GM21367 (cell line): ENCODE results near the gene RCBTB2.
"Not testable (repeated sequence)": the region's sequence is repeated elsewhere in the genome, so short reads cannot be mapped to it uniquely, and the experiment has no call there.

Source experiments
- ATAC-seq: cut with Tn5 transposase; IDR thresholded peaks from one replicate; pipeline ENCODE4 v1.9.1; 2021; ENCODE audit not compliant: unreplicated experiment

Gene RCBTB2

DNA sequence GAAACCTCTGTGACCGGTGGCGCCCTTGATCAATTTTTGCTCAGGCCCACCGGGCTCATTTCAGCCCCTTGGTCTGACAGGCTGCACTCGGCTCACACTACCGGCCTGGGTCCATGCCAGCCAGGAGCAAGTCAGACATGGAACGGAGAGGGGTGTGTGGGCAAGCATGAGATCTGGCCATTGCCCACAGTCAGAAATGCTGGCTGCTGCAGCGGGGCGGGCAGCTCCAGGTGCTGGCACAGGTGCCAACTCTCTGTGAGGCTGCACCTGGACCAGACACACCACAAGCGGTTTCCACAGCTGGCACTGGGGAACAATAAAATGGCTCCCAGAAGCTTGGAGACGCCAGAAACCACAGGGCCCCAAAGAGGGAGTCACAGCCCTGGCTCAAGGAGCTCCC lies 76.3 kb downstream of the RCBTB2 start:
- ATAC-seq = no peak

- ATAC-seq = not testable (repeated sequence)
Observed at GRCh38 chr13:48451196-48451595, 81.7 kb downstream of the RCBTB2 start.

GRCh38 chr13:48449656-48450055 lies 83.2 kb downstream of the RCBTB2 start:
- no peak for ATAC-seq

DNA sequence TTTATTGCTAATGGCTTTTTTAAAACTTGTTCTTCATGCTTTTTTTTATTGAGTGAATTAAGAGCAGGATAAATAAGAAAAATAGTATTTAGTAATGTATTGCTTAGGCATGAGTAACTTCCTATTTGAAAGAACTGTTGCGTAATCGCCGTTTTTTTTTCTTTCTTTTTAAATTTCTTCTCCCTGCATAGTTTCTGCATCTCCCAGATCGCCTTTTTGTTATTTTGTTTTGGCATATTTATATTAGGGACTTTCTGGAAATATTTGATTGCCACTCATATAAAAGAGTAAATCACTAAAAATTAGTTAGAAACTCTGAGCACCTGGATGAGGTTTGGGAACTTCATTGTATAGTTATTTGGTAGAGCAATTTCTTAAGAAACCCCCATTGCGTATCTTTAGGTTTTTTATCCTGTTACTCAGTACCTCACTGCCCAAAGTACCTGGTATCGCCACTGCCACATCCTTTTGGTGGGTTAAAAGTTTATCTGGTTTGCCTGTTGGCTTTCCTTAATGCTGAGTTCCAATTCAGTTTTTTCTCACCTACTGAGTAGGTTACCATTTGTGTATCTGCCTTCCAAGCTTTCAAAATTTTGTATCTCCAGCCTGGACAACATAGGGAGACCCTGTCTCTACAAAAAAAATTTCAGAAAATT lies 83.8 kb downstream of the RCBTB2 start:
- ATAC-seq = no peak

- no peak for ATAC-seq
Observed at GRCh38 chr13:48448285-48448958, 84.5 kb downstream of the RCBTB2 start.

DNA sequence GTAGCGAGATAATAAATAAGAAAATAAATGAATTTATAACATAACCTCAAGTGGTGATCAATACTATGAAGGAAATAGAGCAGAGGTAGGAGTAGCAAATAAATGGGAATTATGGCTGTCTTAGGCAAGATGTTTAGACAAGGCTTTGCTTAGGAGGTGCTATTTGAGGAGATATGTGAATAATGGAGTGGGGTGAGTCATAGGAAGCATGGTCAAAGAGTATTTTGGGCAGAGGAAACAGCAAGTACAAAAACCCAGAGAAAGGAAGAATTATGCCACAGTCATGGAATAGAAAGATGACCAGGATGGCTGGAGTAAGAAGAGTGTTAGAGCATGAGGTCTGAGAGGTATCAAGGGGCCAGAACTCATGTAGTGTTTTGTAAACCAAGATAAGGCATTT lies 86.4 kb downstream of the RCBTB2 start:
- no peak for ATAC-seq

DNA sequence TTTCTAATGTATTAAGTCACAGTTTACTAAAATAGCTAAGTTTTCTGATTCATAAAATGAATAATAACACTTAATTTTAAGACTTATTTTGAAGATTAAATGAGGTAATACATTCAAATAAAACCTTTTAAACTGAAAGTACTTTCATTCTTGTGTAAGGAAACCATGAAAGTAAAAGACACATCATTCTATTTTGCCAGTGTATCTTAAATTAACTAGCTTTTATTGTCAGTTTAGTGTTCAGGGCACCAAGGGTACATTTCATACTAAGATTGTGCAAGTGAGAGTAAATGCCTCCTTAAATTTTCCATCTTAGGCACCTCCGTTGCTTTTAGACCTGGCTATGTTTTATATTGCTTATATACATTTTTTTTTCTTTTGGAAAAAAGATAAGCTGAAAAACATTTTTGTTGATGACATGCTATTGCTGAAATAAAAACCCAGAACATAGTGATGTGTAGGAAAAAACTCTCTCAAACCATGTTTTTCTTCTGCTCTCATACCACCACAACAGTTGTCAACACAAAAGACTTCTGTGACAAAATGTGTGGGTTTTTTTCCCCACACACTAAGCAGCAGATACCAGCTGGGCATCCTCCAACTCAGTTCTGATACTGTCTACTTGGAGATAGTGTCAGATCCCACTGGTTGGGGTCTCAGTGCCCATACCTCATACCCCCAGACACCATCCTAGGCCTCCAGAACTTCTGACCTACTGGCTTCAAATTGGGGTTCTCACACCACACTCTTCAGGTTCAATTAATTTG lies 89.3 kb downstream of the RCBTB2 start:
- ATAC-seq = no peak
